DMS79 (cell line): ENCODE results near the gene BCL2L12.
"Not testable (repeated sequence)": the region's sequence is repeated elsewhere in the genome, so short reads cannot be mapped to it uniquely, and the experiment has no call there.

ENCODE experiments used
- DNase-seq: peaks from one replicate; lab custom pipeline; 2025; lab: John Stamatoyannopoulos, UW

BCL2L12 gene

GRCh38 chr19:49665351-49666119 lies at the start of gene BCL2L12, which contains the start of gene IRF3:
Gene BCL2L12 (plus strand): TSS chr19:49665933. CDS start chr19:49666693, 760 bp downstream.
Gene IRF3 (minus strand): TSS chr19:49665857. CDS start chr19:49664838, 1,019 bp downstream.
- DNase-seq: peak; percentile 78

- DNase-seq: no peak
These were observed 49.2 kb upstream of the BCL2L12 start for GRCh38 chr19:49616532-49616931.

GRCh38 chr19:49616945-49617344 lies 48.8 kb upstream of the BCL2L12 start:
- DNase-seq: no peak

- not testable (repeated sequence) for DNase-seq
These were observed 47.9 kb upstream of the BCL2L12 start for GRCh38 chr19:49617860-49618259.

- DNase-seq: no peak
These were observed 40.5 kb upstream of the BCL2L12 start for GRCh38 chr19:49624967-49625910.

GRCh38 chr19:49626226-49626625 lies 39.5 kb upstream of the BCL2L12 start:
- no peak for DNase-seq

GRCh38 chr19:49629659-49630058 lies 36.1 kb upstream of the BCL2L12 start:
- no peak for DNase-seq

GRCh38 chr19:49631014-49631588 lies 34.6 kb upstream of the BCL2L12 start:
- no peak for DNase-seq

- no peak for DNase-seq
These were observed 34.0 kb upstream of the BCL2L12 start for GRCh38 chr19:49631610-49632192.

- no peak for DNase-seq
These were observed 33.2 kb upstream of the BCL2L12 start for GRCh38 chr19:49632576-49632975.

GRCh38 chr19:49633273-49633672 lies 32.5 kb upstream of the BCL2L12 start:
- DNase-seq: not testable (repeated sequence)

GRCh38 chr19:49635530-49636232 lies 30.1 kb upstream of the BCL2L12 start:
- DNase-seq: no peak

- no peak for DNase-seq
These were observed 29.4 kb upstream of the BCL2L12 start for GRCh38 chr19:49636233-49636932.

GRCh38 chr19:49637821-49638738 lies 27.7 kb upstream of the BCL2L12 start:
- no peak for DNase-seq

GRCh38 chr19:49639401-49640112 lies 26.2 kb upstream of the BCL2L12 start:
- no peak for DNase-seq

GRCh38 chr19:49640113-49640898 lies 25.4 kb upstream of the BCL2L12 start, which contains the start of gene RRAS:
Gene RRAS (minus strand): TSS chr19:49640143. CDS start chr19:49640098, 45 bp downstream.
- DNase-seq: peak; percentile 99

GRCh38 chr19:49641688-49642491 lies 23.8 kb upstream of the BCL2L12 start, which contains the start of gene SCAF1:
Gene SCAF1 (plus strand): TSS chr19:49642209. CDS start chr19:49645027, 2,818 bp downstream.
- DNase-seq: peak; percentile 99
